ENCODE measurements around the gene ANKS3.

- TF ChIP-seq CTCF (IDR thresholded peaks at IDR 0.05) = no peak
- TF ChIP-seq REST (IDR thresholded peaks at IDR 0.05; ENCODE audit: insufficient read depth in 1 of 2, low read depth in 2 of 2, low read length in 1 of 2) = no peak
Observed at GRCh38 chr16:4747906-4748681, 14.0 kb upstream of the ANKS3 start.

All from Panc1 (cell line).